HG02938 (cell line): ENCODE data around the gene PDHA2.
"Not testable (repeated sequence)": the region's sequence is repeated elsewhere in the genome, so short reads cannot be mapped to it uniquely, and the experiment has no call there.

Source experiments
- ATAC-seq: cut with Tn5 transposase; IDR thresholded peaks from one replicate; pipeline ENCODE4 v1.9.1; 2021; ENCODE audit warnings: mild to moderate bottlenecking, moderate library complexity; ENCODE audit not compliant: unreplicated experiment

Gene PDHA2

GRCh38 chr4:95839891-95840290 lies at the start of gene PDHA2:
PDHA2 (plus strand) TSS chr4:95840093; CDS start chr4:95840151, 58 bp downstream.
- no peak for ATAC-seq

GRCh38 chr4:95798003-95798402 lies 41.9 kb upstream of the PDHA2 start:
- ATAC-seq, result no peak

GRCh38 chr4:95798727-95799126 lies 41.2 kb upstream of the PDHA2 start:
- ATAC-seq, result no peak

- ATAC-seq, result no peak
Observed at GRCh38 chr4:95821867-95822266, 18.0 kb upstream of the PDHA2 start.

- ATAC-seq, result no peak
Observed at GRCh38 chr4:95825546-95825945, 14.3 kb upstream of the PDHA2 start.

- ATAC-seq, result no peak
Observed at GRCh38 chr4:95830651-95831050, 9.2 kb upstream of the PDHA2 start.

GRCh38 chr4:95831166-95831565 lies 8.7 kb upstream of the PDHA2 start:
- ATAC-seq, result no peak

GRCh38 chr4:95833711-95834194 lies 6.1 kb upstream of the PDHA2 start:
- no peak for ATAC-seq

GRCh38 chr4:95835672-95836071 lies 4.2 kb upstream of the PDHA2 start:
- ATAC-seq, result no peak

- ATAC-seq, result no peak
Observed at GRCh38 chr4:95838192-95838591, 1.7 kb upstream of the PDHA2 start.

- ATAC-seq, result no peak
Observed at GRCh38 chr4:95847908-95848460, 8.1 kb downstream of the PDHA2 start.

GRCh38 chr4:95850161-95850560 lies 10.3 kb downstream of the PDHA2 start:
- ATAC-seq, result no peak

- no peak for ATAC-seq
Observed at GRCh38 chr4:95857761-95858160, 17.9 kb downstream of the PDHA2 start.

- ATAC-seq, result no peak
Observed at GRCh38 chr4:95867919-95868318, 28.0 kb downstream of the PDHA2 start.

GRCh38 chr4:95869414-95869813 lies 29.5 kb downstream of the PDHA2 start:
- not testable (repeated sequence) for ATAC-seq

GRCh38 chr4:95869961-95870500 lies 30.1 kb downstream of the PDHA2 start:
- ATAC-seq, result no peak

GRCh38 chr4:95877636-95878035 lies 37.7 kb downstream of the PDHA2 start:
- ATAC-seq, result no peak

GRCh38 chr4:95887551-95887950 lies 47.7 kb downstream of the PDHA2 start:
- ATAC-seq, result no peak

- ATAC-seq, result no peak
Observed at GRCh38 chr4:95889662-95890061, 49.8 kb downstream of the PDHA2 start.
